Middle frontal gyrus (tissue), 1 donor: ENCODE results near the gene CTSL.
"Not testable (repeated sequence)": the region's sequence is repeated elsewhere in the genome, so short reads cannot be mapped to it uniquely, and the experiment has no call there.

Experiments used
- DNase-seq: peaks from one replicate; pipeline ENCODE4 v3.0.0-alpha.2; 2015; ENCODE audit warnings: low spot score; ENCODE audit errors: extremely low spot score

Gene CTSL

GRCh38 chr9:87718852-87719612 lies 6.9 kb upstream of the CTSL start:
- no peak for DNase-seq

- no peak for DNase-seq
Measured at GRCh38 chr9:87720173-87720572, 5.7 kb upstream of the CTSL start.

GRCh38 chr9:87722393-87723088 lies 3.4 kb upstream of the CTSL start:
- no peak for DNase-seq

GRCh38 chr9:87725356-87725899 lies 491 bp upstream of the CTSL start:
- DNase-seq = peak; percentile 52

- DNase-seq = no peak
Measured at GRCh38 chr9:87729246-87729645, 3.3 kb downstream of the CTSL start.

GRCh38 chr9:87731321-87731720 lies 5.4 kb downstream of the CTSL start:
- no peak for DNase-seq

- DNase-seq = no peak
Measured at GRCh38 chr9:87732344-87732743, 6.4 kb downstream of the CTSL start.

- DNase-seq = no peak
Measured at GRCh38 chr9:87732756-87733155, 6.8 kb downstream of the CTSL start.

GRCh38 chr9:87733273-87734052 lies 7.5 kb downstream of the CTSL start:
- DNase-seq = no peak

- no peak for DNase-seq
Measured at GRCh38 chr9:87734106-87734505, 8.2 kb downstream of the CTSL start.

- no peak for DNase-seq
Measured at GRCh38 chr9:87739546-87739945, 13.6 kb downstream of the CTSL start.

- no peak for DNase-seq
Measured at GRCh38 chr9:87740209-87740608, 14.3 kb downstream of the CTSL start.

- DNase-seq = no peak
Measured at GRCh38 chr9:87741326-87741725, 15.4 kb downstream of the CTSL start.

GRCh38 chr9:87741891-87742290 lies 16.0 kb downstream of the CTSL start:
- no peak for DNase-seq

GRCh38 chr9:87742813-87743428 lies 17.0 kb downstream of the CTSL start:
- DNase-seq = no peak

GRCh38 chr9:87744247-87744646 lies 18.3 kb downstream of the CTSL start:
- DNase-seq = not testable (repeated sequence)

GRCh38 chr9:87746186-87746585 lies 20.3 kb downstream of the CTSL start:
- DNase-seq = no peak

GRCh38 chr9:87748881-87749280 lies 23.0 kb downstream of the CTSL start:
- no peak for DNase-seq

- no peak for DNase-seq
Measured at GRCh38 chr9:87749335-87750035, 23.6 kb downstream of the CTSL start.

GRCh38 chr9:87750726-87751125 lies 24.8 kb downstream of the CTSL start:
- DNase-seq = no peak

- no peak for DNase-seq
Measured at GRCh38 chr9:87751423-87751822, 25.5 kb downstream of the CTSL start.
